Omental fat pad (tissue), 4 donors: Measurements from ENCODE around the gene GJC3. TPM values are rescaled to one million over a fixed set of nuclear protein-coding genes. Genes with fewer than 3 reads are reported as not detected.

Experiments
- ATAC-seq: fragments of 150-250 bp; one replicate; pipeline ENCODE4 v1.9.1; 2016; ENCODE audit warnings: mild to moderate bottlenecking, moderate library complexity; ENCODE audit not compliant: low FRiP score
- DNase-seq: peaks from one replicate; pipeline ENCODE4 v3.0.0-alpha.2; 2019; ENCODE audit warnings: low spot score
- total RNA-seq, 4 donors: library from RNA; depleted of rRNA; stranded (reverse); fragments of >200 nt; gene quantifications; one replicate each; pipeline ENCODE4 v1.1.0, GENCODE V29; 2016
- TF ChIP-seq, protein P1 (sequence below), 3 donors: fragments of 450-650 bp; IDR thresholded peaks; one replicate each; pipeline ENCODE4 v1.5.1; 2016 to 2017; ENCODE audit warnings: antibody characterized with exemption in 3 of 3, mild to moderate bottlenecking in 3 of 3, moderate library complexity in 2 of 3

The GJC3 gene
- total RNA-seq, 4 donors from 2014 or later = 0.63 to 0.74 TPM; not detected in 2

DNA sequence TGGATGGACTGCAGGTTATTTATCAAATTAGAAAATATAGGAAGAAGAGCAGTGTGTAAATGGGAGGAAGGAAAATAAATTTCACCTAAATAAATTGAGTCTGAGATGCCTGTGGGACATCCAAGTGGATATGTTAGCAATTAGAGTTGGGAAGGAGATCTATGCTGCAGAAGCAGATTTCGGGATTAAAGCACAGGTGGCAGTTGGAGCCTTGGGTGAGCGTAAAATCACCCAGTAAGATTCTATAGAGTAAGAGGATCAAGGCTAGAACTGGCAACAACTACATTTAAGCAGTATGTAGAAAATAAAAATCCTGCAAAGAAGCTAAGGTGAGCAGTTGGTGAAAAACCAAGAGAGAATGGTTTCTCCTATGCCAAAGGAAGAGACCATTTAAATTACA is 18.4 kb downstream of the GJC3 start:
- TF ChIP-seq, protein P1, sequence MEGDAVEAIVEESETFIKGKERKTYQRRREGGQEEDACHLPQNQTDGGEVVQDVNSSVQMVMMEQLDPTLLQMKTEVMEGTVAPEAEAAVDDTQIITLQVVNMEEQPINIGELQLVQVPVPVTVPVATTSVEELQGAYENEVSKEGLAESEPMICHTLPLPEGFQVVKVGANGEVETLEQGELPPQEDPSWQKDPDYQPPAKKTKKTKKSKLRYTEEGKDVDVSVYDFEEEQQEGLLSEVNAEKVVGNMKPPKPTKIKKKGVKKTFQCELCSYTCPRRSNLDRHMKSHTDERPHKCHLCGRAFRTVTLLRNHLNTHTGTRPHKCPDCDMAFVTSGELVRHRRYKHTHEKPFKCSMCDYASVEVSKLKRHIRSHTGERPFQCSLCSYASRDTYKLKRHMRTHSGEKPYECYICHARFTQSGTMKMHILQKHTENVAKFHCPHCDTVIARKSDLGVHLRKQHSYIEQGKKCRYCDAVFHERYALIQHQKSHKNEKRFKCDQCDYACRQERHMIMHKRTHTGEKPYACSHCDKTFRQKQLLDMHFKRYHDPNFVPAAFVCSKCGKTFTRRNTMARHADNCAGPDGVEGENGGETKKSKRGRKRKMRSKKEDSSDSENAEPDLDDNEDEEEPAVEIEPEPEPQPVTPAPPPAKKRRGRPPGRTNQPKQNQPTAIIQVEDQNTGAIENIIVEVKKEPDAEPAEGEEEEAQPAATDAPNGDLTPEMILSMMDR (IDR thresholded peaks at IDR 0.05) = no peak
- ATAC-seq = no peak
- no peak for DNase-seq

DNA sequence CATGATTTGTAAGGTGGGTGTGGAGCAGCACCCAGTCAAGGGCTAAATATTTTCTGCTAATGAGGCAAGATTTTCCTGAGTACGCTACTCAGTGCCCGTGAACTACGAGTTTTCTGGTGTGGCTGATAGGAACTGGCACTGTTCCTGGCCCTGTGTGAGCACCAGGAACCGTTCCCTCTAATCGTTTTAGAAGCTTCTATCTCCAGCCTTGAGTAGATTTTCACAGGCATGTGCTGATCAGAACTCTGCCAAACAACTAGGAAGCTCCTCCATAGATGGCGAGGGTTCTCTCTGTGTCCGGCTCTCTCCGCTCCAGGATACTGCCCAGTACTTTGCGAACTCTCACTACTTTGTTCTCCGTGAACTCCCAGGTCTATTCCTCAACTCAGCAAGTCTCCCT is 27.8 kb downstream of the GJC3 start:
- TF ChIP-seq, protein P1 (IDR thresholded peaks at IDR 0.05) = no peak
- DNase-seq (no peak), ATAC-seq (no peak)

DNA sequence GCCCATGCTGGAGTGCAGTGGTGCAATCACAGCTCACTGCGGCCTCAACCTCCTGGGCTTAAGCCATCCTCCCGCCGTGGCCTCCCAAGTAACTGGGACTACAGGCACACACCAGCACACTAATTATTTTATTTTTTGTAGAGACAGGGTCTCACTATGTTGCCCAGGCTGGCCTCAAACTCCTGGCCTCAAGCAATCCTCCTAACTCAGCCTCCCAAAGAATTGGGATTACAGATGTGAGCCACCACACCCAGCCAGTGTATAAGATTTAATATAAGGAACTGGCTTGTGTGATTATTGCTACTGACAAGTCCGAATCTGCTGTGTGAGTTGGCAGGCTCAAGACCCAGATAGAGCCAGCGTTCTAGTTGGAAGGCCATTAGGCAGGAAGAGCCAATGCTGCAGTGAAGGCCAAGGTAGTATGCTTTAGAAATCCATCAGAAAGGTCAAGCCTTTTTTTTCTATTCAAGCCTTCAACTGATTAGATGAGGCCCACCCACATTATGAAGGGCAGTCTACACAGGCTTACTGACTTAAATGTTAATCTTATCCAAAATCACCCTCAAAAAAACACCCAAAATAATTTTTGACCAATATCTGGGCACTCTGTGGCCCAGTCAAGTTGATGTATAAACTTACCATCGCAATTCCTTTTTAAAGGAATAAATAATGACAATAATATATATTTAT is 29.4 kb downstream of the GJC3 start:
- DNase-seq (no peak), ATAC-seq (no peak)
- TF ChIP-seq, protein P1 (IDR thresholded peaks at IDR 0.05) = no peak

DNA sequence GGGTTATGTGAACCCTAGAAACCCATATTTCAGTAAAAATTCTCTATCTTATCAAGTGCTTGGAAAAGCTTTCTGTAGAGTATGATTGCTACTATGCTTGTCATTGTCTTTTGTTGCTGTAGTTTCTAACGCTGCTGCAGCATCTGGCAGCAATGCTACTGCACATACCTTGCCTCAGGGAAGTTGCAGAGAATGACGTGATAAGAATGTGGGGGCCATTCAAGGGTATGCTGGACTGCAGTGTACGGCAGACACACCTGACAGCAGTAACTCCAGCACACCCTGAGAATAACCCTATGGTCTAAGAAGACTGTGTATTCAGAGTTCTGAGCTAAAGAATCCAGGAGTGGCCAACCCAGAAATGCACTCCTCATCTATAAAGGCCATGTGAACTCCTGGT is 30.6 kb downstream of the GJC3 start:
- TF ChIP-seq, protein P1 (IDR thresholded peaks at IDR 0.05) = no peak
- no peak for DNase-seq
- ATAC-seq = no peak

DNA sequence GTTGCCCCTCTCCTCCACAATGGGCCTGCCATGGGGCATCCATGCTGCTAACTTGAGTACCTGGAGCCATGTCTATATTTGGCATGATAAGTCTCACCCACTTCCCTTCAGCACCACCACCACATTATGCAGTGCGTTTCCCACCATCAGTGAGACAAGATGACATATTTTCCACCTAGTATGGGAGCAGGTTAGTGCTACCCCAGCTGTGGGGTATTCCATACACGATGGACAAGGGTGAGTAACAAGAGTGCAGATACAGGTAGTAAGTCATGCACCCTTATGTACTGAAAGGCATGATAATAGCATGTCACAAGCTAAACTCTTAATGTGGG is 31.4 kb downstream of the GJC3 start:
- TF ChIP-seq, protein P1 (IDR thresholded peaks at IDR 0.05) = no peak
- ATAC-seq (no peak), DNase-seq (no peak)

DNA sequence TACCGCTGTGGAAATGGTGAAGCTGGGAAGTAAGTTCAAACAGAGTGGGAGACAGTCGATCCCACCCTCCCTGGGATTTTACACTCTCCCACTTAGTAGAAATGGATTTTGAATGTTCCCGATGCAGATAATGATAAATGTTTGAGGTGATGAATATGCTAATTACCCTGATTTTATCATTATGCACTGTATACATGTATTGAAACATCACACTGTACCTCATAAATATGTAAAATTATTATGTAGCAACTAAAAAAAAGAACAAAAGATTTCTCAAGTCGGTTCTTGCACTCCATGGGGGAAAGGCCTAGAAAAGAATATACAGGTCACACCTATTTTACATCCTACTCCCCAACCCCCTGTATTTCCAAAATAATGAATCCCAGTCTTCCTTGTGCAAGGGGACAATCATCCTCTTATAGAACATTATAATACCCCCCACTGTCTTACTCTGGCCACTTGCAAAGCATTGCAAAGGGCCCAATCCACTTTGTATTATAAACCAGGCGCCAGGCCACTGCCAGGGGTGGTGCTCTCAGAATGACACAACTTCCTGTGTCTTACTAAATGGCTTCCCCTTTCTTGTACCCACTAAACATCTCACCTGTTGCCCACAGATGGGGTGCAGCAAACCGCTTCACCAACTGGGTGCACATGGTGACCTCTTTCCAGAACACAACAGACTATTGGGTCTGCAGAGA is 31.9 kb downstream of the GJC3 start:
- TF ChIP-seq, protein P1 (IDR thresholded peaks at IDR 0.05) = no peak
- no peak for DNase-seq
- ATAC-seq = no peak

DNA sequence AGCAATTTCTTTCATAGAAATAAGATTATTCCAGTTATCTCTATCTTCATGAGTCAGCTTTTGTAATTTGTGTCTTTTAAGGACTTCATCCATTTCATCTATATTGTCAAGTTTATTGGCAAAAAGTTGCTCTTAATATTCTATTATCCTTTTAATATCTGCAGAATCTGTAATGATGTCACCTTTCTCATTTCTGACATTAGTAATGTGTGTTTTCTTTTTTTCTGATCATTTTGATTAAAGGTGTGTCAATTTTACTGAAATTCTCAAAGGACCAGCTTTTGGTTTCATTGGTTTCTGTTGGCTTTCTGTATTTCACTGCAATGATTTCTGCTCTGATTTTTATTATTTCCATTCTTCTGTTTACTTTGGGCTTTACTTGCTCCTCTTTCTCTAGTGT is 34.7 kb downstream of the GJC3 start:
- DNase-seq = no peak
- no peak for ATAC-seq

More for the DNA sequence above, 34.7 kb downstream of the GJC3 start:
- TF ChIP-seq, protein P1 (IDR thresholded peaks at IDR 0.05) = no peak
